ENCODE results near the gene CCL3. TPM values are rescaled to one million over a fixed set of nuclear protein-coding genes. Genes with fewer than 3 reads are reported as not detected.
"Not testable (repeated sequence)": the region's sequence is repeated elsewhere in the genome, so short reads cannot be mapped to it uniquely, and the experiment has no call there.

CCL3 gene
- total RNA-seq, 2 experiments from 2014 or later: 4.2 to 5.1 TPM

DNA sequence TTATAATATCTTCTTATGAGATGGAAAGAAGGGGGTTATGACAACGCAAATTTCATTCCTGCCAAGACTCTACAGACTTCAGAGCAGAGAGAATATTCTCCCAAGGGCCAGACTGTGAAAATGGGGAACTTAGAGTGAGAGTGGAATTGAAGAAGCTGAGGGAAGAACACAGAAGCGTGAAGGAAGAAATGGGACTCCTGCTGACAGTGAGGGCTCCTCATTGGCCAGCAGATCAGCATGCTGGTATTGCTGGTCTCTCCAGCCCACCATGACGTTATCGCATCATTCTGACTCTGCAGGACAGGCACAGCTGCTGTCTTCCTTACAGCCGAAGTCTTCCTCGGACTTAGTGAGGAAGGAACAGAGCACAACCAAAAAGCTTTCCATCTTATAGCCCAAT lies 38.0 kb upstream of the CCL3 start:
- peaks cover 4% of the 10 kb centered on the region for H3K4me1 Mint-ChIP-seq (ENCODE audit: low read depth)
- H3K27me3 Mint-ChIP-seq (ENCODE audit: low read depth): peaks cover 19% of the 10 kb centered on the region
- CTCF ChIA-PET: interaction anchor here (1.0 to 1.3 kb wide), 2 partner anchors 18 to 21 kb away, joined by 3 to 4 read pairs; no protein-coding TSS in a partner anchor
- no peak for DNase-seq
- POLR2A ChIA-PET: no interaction called here
- H3K9me3 Mint-ChIP-seq (ENCODE audit: insufficient read depth): peaks cover 8% of the 10 kb centered on the region
- H3K36me3 Mint-ChIP-seq (ENCODE audit: low read depth): peaks cover 5% of the 10 kb centered on the region
- no peak for ATAC-seq
- no peak overlapping the region for H3K4me3 Mint-ChIP-seq
- H3K27ac Mint-ChIP-seq: no peak overlapping the region

DNA sequence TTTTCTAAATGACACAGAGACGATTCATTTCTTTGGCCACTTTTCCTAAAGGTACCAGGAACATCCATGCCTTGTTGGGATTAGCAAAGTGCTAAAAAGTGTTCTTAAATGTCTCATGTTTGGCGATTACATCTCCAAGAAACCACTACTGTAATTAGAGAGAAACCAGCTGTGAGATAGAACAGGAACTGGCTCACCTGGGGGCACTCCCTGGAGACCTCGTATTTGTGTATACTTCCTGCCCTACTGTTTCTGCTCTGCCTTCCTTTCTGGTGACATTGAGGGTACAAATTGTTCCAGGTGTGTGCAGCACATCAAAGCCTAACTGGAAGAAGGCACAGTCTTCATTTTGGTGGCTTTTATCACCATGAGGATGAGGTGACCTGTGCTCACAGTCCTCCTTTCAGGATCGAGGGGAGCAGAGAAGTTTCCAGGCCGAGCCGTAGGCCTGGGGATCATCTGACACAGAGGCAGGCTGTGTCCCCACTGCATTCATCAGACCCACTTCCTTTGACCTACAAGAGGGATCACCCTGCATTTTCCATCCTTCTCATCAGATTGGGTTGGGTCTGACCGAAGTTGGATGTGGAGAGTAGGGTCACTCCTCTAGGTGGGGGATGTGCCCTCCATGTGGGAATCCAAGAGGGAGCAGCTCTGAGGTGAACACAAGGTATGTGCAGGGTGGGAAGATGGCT lies 37.4 kb upstream of the CCL3 start:
- CTCF ChIA-PET: interaction anchor here (1.2 kb wide), 1 partner anchor 22 kb away, joined by 3 read pairs; no protein-coding TSS in a partner anchor
- ATAC-seq: no peak
- Mint-ChIP-seq H3K4me3 (no peak overlapping the region), H3K27me3 (ENCODE audit: low read depth) (peaks cover 21% of the 10 kb centered on the region), H3K36me3 (ENCODE audit: low read depth) (peaks cover 5% of the 10 kb centered on the region), H3K4me1 (ENCODE audit: low read depth) (peaks cover 4% of the 10 kb centered on the region), H3K27ac (no peak overlapping the region), H3K9me3 (ENCODE audit: insufficient read depth) (peaks cover 8% of the 10 kb centered on the region)
- no peak for DNase-seq
- POLR2A ChIA-PET: no interaction called here

DNA sequence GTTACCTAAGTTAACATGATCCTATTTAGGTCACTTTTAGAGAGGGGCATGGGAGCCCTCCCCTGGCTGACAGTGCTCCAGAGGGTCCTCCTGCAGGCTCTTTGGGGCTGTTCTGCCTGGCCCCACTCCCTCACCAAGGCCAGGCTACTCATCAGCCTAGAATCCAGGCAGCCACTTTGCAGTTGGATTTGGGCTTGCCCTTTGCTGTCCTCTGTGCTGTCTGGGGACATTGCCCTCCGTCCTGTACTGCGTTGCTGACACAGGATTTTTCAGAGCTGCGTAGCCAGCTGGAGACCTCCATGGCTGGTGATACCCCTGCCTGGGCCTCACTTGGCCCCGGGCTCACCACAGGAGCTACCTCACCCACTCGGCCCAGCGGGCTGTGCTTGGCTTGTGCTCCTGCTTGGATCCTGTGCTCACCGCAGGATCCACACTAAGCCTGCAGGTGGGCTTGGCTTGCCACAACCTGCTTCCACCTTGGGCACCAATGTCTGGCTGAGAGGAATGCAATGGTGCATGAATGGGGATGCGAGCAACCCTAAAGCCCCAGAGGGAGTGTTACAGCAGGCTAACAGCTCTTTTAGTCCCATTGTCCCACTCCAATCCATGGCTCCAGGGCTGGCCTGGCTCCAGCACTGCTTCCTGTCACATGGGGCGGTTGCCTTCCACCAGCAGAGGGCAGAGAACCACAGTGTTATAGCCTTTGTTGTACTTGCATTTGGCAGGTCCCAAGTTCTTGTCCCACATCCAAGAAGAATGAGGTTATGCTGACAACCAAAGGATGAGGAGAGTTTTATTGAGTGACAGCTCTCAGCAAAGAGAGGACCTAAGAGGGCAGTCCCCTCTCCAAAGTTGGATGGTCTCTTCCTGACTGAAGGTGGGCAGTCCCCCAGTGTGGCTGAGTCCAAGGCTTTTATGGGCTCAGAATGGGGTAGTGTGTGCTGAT lies 35.2 kb upstream of the CCL3 start:
- peaks cover 5% of the 10 kb centered on the region for H3K36me3 Mint-ChIP-seq (ENCODE audit: low read depth)
- H3K4me1 Mint-ChIP-seq (ENCODE audit: low read depth): peaks cover 4% of the 10 kb centered on the region
- ChIA-PET POLR2A (no interaction called here), CTCF (no interaction called here)
- H3K27ac Mint-ChIP-seq: no peak overlapping the region
- no peak overlapping the region for H3K4me3 Mint-ChIP-seq
- no peak for DNase-seq
- peaks cover 8% of the 10 kb centered on the region for H3K9me3 Mint-ChIP-seq (ENCODE audit: insufficient read depth)
- no peak for ATAC-seq
- peaks cover 22% of the 10 kb centered on the region for H3K27me3 Mint-ChIP-seq (ENCODE audit: low read depth)

DNA sequence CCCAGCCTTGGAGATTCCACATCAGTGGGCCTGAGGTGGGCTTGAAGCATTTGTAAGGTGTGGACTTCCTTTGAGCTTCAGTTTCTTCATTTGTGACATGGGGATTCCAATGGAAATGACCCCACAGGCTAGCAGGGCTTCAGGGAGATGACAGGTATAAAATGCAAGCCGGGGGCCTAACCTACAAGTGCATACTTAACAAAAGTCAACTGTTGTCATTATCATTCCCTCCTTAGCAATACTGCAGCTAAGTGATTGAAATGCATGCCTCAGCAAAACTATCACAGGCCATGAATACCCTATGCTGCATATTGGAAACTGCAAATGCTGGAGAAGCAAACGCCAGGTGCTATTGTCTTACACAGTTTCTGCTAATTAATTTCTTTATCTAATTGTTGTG lies 33.5 kb upstream of the CCL3 start:
- ChIA-PET POLR2A (no interaction called here), CTCF (no interaction called here)
- Mint-ChIP-seq H3K9me3 (ENCODE audit: insufficient read depth) (peaks cover 8% of the 10 kb centered on the region), H3K4me3 (no peak overlapping the region), H3K36me3 (ENCODE audit: low read depth) (peaks cover 5% of the 10 kb centered on the region), H3K27me3 (ENCODE audit: low read depth) (peaks cover 11% of the 10 kb centered on the region), H3K4me1 (ENCODE audit: low read depth) (peaks cover 4% of the 10 kb centered on the region), H3K27ac (no peak overlapping the region)
- ATAC-seq: no peak
- no peak for DNase-seq

DNA sequence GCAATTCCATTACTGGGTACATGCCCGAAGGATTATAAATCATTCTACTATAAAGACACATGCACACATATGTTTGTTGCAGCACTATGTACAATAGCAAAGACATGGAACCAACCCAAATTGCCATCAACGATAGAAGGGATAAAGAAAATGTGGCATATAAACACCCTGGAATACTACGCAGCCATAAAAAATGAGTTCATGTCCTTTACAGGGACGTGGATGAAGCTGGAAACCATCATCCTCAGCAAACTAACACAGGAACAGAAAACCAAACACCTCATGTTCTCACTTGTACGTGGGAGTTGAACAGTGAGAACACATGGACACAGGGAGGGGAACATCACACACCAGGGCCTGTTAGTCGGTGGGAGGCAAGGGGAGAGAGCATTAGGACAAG lies 31.2 kb upstream of the CCL3 start:
- H3K4me3 Mint-ChIP-seq; CTCF ChIA-PET; H3K36me3 Mint-ChIP-seq (ENCODE audit: low read depth); H3K4me1 Mint-ChIP-seq (ENCODE audit: low read depth); H3K27me3 Mint-ChIP-seq (ENCODE audit: low read depth); ATAC-seq; DNase-seq; H3K27ac Mint-ChIP-seq; H3K9me3 Mint-ChIP-seq (ENCODE audit: insufficient read depth): not testable (repeated sequence)
- POLR2A ChIA-PET: interaction anchor here (1.7 kb wide), 1 partner anchor 17 kb away, joined by 3 read pairs; the partner anchor contains the start of gene CCL4

DNA sequence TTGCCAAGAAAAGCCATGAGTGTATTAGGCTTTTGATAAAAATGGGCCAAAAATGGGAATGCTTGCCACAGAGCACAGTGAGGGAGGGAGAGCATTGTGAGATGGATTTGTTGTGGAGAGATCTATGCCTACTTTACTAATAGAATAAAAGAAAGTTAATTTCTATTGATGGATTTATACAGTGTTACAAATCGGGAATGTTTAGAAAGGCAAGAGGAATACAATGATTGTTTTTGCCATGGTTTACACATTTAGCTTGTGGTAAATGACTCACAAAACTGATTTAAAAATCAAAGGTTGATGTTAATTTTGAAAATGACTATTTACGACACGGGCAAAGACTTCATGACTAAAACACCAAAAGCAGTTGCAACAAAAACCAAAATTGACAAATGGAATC lies 30.3 kb upstream of the CCL3 start:
- Mint-ChIP-seq H3K27ac (no peak overlapping the region), H3K4me3 (no peak overlapping the region), H3K4me1 (ENCODE audit: low read depth) (no peaks in the 10 kb centered on the region), H3K27me3 (ENCODE audit: low read depth) (peaks cover 11% of the 10 kb centered on the region), H3K9me3 (ENCODE audit: insufficient read depth) (no peaks in the 10 kb centered on the region), H3K36me3 (ENCODE audit: low read depth) (no peaks in the 10 kb centered on the region)
- ChIA-PET POLR2A (interaction anchor here (1.7 kb wide), 1 partner anchor 17 kb away, joined by 3 read pairs; the partner anchor contains the start of gene CCL4), CTCF (interaction anchor here (1.1 to 1.9 kb wide), 2 partner anchors 29 to 151 kb away, joined by 3 to 8 read pairs; no protein-coding TSS in a partner anchor)
- DNase-seq (no peak), ATAC-seq (no peak)

DNA sequence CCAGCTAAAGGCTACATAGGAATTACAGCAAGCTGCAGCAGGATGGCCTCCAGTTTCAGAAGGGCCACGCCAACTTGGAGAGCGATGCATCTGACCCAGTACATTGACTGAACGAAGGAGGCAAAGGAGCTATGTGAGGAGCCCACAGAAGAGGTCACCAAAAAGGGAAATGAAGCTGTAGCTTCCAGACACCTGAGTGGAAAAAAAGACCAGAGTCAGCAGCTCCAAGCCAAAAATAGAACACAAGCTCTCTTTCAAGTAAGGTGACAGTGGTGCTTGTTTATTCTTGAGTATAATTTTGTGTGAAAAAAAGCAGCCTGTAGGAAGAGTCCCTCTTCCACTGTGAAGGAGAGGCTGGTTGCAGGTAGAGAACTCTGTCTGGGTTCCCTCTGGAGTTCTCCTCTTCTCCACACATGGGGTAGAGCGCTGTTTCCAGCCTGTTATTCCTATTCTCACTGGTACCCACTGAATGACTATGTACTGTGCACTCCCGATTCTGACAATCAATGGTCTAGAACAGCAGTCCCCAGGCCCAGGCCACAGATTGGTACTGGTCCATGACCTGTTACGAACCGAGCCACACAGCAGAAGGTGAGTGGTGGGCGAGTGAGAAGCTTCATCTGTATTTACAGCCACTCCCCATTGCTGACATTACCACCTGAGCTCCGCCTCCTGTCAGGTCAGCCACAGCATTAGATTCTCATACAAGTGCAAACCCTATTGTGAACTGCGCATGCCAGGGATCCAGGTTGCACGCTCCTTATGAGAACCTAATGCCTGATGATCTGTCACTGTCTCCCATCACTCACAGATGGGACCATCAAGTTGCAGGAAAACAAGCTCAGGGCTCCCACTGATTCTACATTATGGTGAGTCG lies 28.8 kb upstream of the CCL3 start:
- H3K27me3 Mint-ChIP-seq (ENCODE audit: low read depth): peaks cover 11% of the 10 kb centered on the region
- no peaks in the 10 kb centered on the region for H3K4me1 Mint-ChIP-seq (ENCODE audit: low read depth)
- ChIA-PET POLR2A (no interaction called here), CTCF (interaction anchor here (0.9 to 1.9 kb wide), 4 partner anchors 30 to 355 kb away, joined by 3 to 8 read pairs (median 3); no protein-coding TSS in a partner anchor)
- no peaks in the 10 kb centered on the region for H3K36me3 Mint-ChIP-seq (ENCODE audit: low read depth)
- H3K27ac Mint-ChIP-seq: no peak overlapping the region
- ATAC-seq (no peak), DNase-seq (no peak)
- no peaks in the 10 kb centered on the region for H3K9me3 Mint-ChIP-seq (ENCODE audit: insufficient read depth)
- H3K4me3 Mint-ChIP-seq: no peak overlapping the region

DNA sequence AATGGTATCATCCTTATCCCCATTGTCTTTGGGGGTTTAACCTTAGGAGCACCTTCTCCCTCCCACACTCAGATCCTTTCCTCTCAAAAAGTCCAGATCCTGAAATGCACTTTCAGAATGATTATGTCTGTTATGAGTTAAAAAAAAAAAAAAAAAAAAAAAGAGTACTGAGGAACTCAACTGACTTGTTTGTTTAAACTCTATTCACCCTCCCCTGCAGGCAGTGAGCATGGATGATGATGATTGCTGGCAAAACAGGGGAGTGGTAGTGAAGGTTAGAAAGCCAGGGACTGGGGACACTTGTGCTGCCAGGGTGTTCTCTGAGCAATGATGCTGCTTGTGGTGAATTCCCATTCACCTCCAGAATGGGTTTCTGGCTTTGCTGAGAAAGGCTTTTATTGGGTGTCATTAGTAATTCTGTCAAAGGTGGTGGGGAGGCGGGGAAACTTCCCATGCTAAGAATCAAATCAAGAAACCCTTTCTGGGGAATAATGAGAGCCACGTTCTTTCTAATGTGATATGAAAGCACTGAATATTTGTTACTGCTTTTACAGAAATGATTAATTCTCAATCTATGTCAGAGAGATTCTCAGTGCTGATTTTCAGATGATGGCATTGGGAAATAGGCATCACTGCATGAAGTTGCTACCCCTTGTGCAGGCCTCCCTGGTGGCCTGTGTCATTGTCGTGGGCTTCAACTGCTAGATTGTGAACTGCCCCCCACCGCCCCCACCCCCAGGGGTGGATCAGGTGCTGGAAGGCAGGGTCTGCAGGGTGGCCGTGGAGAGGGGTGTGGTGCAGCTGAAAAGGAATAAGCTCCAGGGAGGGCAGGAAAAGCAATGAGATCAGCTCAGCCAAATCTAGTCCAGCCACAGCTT lies 27.8 kb upstream of the CCL3 start:
- CTCF ChIA-PET: interaction anchor here (0.9 to 1.9 kb wide), 2 partner anchors 31 to 354 kb away, joined by 3 to 8 read pairs; no protein-coding TSS in a partner anchor
- H3K36me3 Mint-ChIP-seq (ENCODE audit: low read depth): no peaks in the 10 kb centered on the region
- no peak for DNase-seq
- no peaks in the 10 kb centered on the region for H3K9me3 Mint-ChIP-seq (ENCODE audit: insufficient read depth)
- H3K27ac Mint-ChIP-seq: no peak overlapping the region
- POLR2A ChIA-PET: no interaction called here
- H3K4me1 Mint-ChIP-seq (ENCODE audit: low read depth): no peaks in the 10 kb centered on the region
- no peak for ATAC-seq
- H3K27me3 Mint-ChIP-seq (ENCODE audit: low read depth): peaks cover 11% of the 10 kb centered on the region
- no peak overlapping the region for H3K4me3 Mint-ChIP-seq

DNA sequence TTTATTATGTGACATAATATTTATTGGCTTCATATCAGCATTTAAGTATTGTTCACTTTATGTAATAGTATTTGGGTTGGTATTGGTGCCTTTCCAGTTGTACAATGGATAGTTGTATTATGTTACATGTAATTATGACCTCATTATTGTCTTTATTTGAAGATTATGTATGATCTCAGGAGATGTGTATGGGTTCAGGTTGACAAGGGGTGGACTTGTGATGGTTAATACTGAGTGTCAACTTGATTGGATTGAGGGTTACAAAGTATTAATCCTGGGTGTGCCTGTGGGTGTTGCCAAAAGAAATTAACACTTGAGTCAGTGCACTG lies 25.7 kb upstream of the CCL3 start:
- CTCF ChIA-PET; H3K36me3 Mint-ChIP-seq (ENCODE audit: low read depth); H3K9me3 Mint-ChIP-seq (ENCODE audit: insufficient read depth); ATAC-seq; POLR2A ChIA-PET; H3K27me3 Mint-ChIP-seq (ENCODE audit: low read depth); H3K4me1 Mint-ChIP-seq (ENCODE audit: low read depth); H3K4me3 Mint-ChIP-seq; H3K27ac Mint-ChIP-seq; DNase-seq: not testable (repeated sequence)

DNA sequence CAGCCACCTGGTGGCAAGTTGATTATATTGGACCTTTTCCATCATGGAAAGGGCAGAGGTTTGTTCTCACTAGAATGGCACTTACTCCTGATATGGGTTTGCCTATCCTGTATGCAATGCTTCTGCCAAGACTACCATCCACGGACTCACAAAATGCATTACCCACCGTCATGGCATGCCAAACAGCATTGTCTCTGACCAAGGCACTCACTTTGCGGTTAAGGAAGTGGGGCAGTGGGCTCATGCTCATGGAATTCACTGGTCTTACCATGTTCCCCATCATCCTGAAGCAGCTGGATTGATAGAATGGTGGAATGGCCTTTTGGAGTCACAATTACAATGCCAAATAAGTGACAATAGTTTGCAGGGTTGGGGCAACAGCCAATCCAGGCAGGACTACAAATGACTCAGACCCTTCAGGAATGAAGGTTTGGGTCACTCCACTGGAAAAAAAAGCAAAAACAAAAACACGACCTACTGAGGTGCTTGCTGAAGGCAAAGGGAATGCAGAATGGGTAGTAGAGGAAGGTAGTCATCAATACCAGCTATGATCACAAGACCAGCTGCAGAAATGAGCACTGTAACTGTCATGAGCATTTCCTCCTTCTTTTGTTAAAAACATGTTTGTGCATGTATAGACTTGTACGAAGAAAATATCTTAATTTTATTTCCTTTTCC lies 25.2 kb upstream of the CCL3 start:
- CTCF ChIA-PET; H3K9me3 Mint-ChIP-seq (ENCODE audit: insufficient read depth): not testable (repeated sequence)

More for the DNA sequence above, 25.2 kb upstream of the CCL3 start:
- H3K27ac Mint-ChIP-seq; H3K36me3 Mint-ChIP-seq (ENCODE audit: low read depth); ATAC-seq; H3K4me3 Mint-ChIP-seq; H3K4me1 Mint-ChIP-seq (ENCODE audit: low read depth); POLR2A ChIA-PET; DNase-seq; H3K27me3 Mint-ChIP-seq (ENCODE audit: low read depth): not testable (repeated sequence)

Measured in activated CD8-positive, alpha-beta T cell treated with anti-CD3 and anti-CD28 coated beads, Interleukin-2, amount 10 ng/mL, durations not matched to agents 7 days and 5 days (primary cell).